Effector memory CD4-positive, alpha-beta T cell (primary cell): ENCODE results near the gene LAMTOR1.
A peak's percentile ranks its signal among the peaks of the same experiment; 100 is the strongest.
"Not testable (repeated sequence)": the region's sequence is repeated elsewhere in the genome, so short reads cannot be mapped to it uniquely, and the experiment has no call there.

Experiments used
- DNase-seq, 3 donors: peaks; one replicate each; pipeline ENCODE4 v3.0.0-alpha.2; 2020
- H3K27ac ChIP-seq: 2 replicates; pipeline ENCODE4 v1.7.0; 2013; ENCODE audit warnings: mild to moderate bottlenecking, low read length, moderate library complexity; ENCODE audit not compliant: insufficient read depth, poor library complexity, severe bottlenecking
- H3K27me3 ChIP-seq: replicated peaks from 2 replicates; pipeline ENCODE4 v1.7.0; 2013; ENCODE audit warnings: mild to moderate bottlenecking, low read length; ENCODE audit not compliant: insufficient read depth, control insufficient read depth, poor library complexity, severe bottlenecking
- H3K36me3 ChIP-seq: 2 replicates; pipeline ENCODE4 v1.7.0; 2013; ENCODE audit warnings: mild to moderate bottlenecking, low read length, moderate library complexity; ENCODE audit not compliant: control insufficient read depth, insufficient read depth
- H3K4me1 ChIP-seq: 2 replicates; pipeline ENCODE4 v1.7.0; 2013; ENCODE audit warnings: low read length, mild to moderate bottlenecking; ENCODE audit not compliant: control insufficient read depth, insufficient read depth, poor library complexity, severe bottlenecking
- H3K4me3 ChIP-seq: 2 replicates; pipeline ENCODE4 v1.7.0; 2013; ENCODE audit warnings: low read length, low read depth, mild to moderate bottlenecking; ENCODE audit not compliant: insufficient read depth, poor library complexity, severe bottlenecking
- H3K9me3 ChIP-seq: 2 replicates; pipeline ENCODE4 v1.7.0; 2013; ENCODE audit warnings: mild to moderate bottlenecking, low read length, moderate library complexity; ENCODE audit not compliant: control insufficient read depth
- total RNA-seq, 3 donors: gene quantifications; one replicate each; lab custom pipeline; 2026; lab: John Stamatoyannopoulos, UW

LAMTOR1 gene
- 20.8 to 36.0 (median 30.4) reads per million in 3 donors for total RNA-seq

DNA sequence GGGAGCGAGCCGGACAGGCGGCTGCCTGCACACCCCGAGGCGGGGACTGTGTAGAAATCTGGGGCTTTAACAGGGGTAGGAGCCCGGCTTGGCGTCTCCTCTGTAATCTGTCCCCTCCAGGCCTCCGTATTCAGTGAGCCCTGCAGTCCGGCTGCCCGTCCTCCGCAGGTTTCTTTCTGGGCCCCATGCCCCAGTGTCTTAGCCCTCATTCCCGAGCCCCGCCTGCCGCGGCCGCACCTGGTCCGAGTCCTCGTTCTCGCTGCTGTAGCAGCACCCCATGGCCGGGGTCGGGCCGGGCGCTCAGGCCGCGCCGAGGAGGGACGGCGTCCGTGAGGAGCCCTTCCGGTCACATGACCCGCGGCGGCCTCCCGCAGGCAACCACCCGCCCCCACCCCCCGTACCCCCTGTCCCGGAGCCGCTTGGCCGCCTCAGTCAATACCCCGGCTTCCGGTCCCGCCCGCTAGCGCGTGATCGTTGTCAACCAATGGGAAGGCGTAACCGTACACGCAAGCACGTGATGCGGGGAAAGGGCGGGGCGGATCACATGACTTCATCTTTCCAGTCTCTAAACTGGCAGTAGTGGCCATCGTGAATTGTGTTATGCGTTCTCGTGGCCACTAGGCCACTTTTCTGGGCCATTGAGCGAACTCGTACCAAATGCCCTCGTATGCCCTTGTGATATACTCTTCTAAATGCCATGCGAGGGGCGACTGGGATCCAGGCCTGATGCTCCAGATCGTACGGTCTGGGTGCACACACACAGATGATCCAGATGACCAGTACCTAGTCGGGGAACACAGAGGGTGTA lies at the start of gene LAMTOR1:
Gene LAMTOR1, minus strand, starts transcription at position 352 of the 808 bp plus-strand sequence. Its CDS starts 73 bp downstream, at position 279.
- Histone ChIP-seq H3K4me1 (peaks cover 17% of the 10 kb centered on the region), H3K4me3 (peak within 1 kb of the TSS; percentile 77), H3K27me3 (no peaks in the 10 kb centered on the region), H3K27ac (peak within 1 kb of the TSS; percentile 84), H3K9me3 (no peaks in the 10 kb centered on the region), H3K36me3 (peaks cover 16% of the 10 kb centered on the region)
- DNase-seq = peak; percentile 94 to 97 (median 96)

DNA sequence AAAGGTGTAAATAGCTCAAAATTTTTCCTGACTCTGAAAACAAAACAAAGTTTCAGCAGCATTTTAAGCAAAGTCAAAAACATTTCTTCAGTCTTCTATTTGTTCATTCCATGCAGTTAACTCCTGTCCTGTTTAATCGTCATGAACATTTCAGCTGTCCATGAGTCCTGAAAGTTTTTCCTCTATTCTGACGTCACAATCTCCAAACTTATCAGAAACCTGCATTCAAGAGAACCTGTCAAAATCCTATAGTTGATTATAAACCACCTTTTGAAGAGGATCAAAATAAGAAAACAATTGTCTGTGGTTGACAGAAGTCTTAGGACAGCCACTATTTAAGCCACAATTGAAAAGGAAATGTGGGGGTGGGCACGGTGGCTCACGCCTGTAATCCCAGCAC lies 47.8 kb upstream of the LAMTOR1 start:
- DNase-seq = no peak
- H3K27me3 ChIP-seq = no peaks in the 10 kb centered on the region
- no peak overlapping the region for H3K27ac ChIP-seq
- no peak overlapping the region for H3K4me3 ChIP-seq
- no peaks in the 10 kb centered on the region for H3K4me1 ChIP-seq
- H3K9me3 ChIP-seq = no peaks in the 10 kb centered on the region
- no peaks in the 10 kb centered on the region for H3K36me3 ChIP-seq

DNA sequence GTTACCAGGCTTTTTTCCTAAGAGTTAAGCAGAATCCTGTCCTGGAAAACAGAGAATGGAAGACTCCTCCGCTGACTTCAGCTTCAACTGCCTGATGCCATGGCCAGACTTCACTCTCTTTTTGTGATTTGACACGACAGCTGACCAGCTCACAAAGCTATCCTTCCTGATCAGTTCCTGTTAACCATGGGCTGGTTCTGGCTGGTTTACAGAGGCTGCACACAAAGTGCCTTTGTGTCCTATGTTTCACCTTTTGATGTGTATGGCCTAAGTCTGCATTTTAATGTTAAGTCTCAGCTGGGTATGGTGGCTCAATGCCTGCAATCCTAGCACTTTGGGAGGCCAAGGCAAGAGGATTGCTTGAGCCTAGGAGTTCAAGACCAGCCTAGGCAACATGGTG lies 43.5 kb upstream of the LAMTOR1 start:
- Histone ChIP-seq H3K9me3 (no peaks in the 10 kb centered on the region), H3K4me3 (no peak overlapping the region), H3K36me3 (no peaks in the 10 kb centered on the region), H3K27ac (no peak overlapping the region), H3K27me3 (no peaks in the 10 kb centered on the region), H3K4me1 (no peaks in the 10 kb centered on the region)
- DNase-seq = no peak

DNA sequence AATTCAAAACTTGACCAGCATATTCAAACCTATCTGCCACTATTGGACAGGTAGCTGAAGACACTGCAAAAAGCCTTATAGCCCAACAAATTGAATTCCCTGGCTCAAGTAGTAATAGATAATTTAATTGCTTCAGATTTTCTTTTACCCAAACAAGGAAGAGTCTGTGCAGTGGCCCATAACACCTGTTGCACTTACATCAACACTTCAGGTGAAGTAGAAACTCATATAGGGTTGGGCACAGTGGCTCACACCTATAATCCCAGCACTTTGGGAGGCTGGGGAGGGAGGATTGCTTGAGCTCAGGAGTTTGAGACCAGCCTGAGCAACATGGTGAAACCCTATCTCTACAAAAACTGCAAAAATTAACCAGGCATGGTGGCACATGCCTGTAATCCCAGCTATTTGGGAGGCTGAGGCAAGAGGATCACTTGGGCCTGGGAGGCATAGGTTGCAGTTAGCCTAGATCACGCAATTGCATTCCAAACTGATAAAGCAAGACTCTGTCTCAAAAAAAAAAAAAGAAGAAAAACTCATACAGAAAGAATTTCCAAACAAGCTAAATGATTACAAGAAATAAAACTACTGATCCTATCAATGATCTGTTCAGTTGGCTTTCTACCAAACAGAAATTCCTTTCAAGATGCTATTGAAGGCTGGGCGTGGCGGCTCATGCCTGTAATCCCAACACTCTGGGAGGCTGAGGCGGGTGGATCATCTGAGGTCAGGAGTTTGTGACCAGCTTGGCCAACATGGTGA lies 41.9 kb upstream of the LAMTOR1 start:
- Histone ChIP-seq H3K4me3 (no peak overlapping the region), H3K27ac (no peak overlapping the region), H3K36me3 (no peaks in the 10 kb centered on the region), H3K9me3 (no peaks in the 10 kb centered on the region), H3K27me3 (no peaks in the 10 kb centered on the region), H3K4me1 (no peaks in the 10 kb centered on the region)
- DNase-seq = no peak

DNA sequence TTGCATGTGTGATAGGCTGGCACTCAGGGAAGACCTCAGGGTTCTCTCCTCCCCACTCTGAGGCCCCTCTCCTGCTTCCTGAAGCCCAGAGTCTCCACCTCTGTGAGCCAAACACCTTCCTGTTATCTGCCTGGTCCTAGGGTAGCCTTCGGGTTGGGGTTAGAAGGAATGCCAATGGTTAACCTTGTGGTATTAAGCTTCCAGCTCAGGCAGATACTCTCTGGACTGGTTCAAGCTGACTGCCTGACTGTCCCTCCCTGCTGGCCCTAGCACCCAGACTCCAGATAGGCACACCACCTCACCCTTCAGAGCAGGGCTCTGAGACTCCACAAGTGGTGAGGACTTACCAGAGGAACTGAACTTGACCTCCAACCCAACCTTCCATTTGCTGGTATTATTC lies 39.4 kb upstream of the LAMTOR1 start:
- not testable (repeated sequence) for H3K27ac ChIP-seq, H3K4me1 ChIP-seq, DNase-seq, H3K27me3 ChIP-seq, H3K36me3 ChIP-seq, H3K4me3 ChIP-seq, H3K9me3 ChIP-seq

DNA sequence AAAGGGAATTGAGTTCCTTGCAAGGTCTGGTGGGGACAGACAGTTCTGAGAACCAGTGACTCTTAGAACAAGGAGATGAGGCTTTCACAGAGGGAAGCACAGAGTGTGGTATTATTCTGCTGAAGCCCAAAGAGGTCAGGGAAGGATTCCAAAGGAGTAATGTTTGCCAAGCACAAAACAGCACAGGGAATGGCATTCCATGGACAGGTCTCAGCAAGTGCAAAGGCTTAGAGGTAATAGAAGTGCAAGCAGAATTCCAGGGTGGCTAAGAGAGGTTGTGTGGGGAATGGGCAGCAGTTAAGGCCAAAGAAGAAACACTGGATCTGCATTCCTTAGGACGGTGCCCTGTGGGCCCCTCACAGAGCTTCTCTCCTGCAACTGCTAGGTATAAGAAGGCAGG lies 39.0 kb upstream of the LAMTOR1 start:
- H3K4me1 ChIP-seq, H3K27ac ChIP-seq, H3K36me3 ChIP-seq: not testable (repeated sequence)

DNA sequence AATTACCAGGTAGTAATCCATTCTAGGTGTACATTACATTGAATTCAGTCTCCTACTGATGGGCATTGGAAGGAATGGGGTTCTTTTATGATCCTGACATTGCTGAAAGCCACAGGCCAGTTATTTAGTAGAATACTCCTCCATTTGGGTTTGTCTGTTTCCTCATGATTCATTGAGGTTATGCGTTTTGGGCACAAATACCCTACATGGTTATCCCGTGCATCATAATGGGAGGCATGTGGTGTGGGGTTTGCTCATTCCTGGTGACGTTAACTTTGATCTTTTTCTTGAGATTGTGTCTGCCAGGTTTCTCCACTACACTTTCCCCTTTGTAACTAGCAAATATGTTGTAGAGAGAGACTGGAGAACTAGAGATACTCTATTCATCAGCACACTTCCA lies 38.0 kb upstream of the LAMTOR1 start:
- H3K4me3 ChIP-seq = no peak overlapping the region
- no peak for DNase-seq
- no peaks in the 10 kb centered on the region for H3K9me3 ChIP-seq
- H3K4me1 ChIP-seq = no peaks in the 10 kb centered on the region
- H3K27ac ChIP-seq = no peak overlapping the region
- H3K27me3 ChIP-seq = no peaks in the 10 kb centered on the region
- H3K36me3 ChIP-seq = no peaks in the 10 kb centered on the region

More for the DNA sequence above, 39.0 kb upstream of the LAMTOR1 start:
- not testable (repeated sequence) for H3K27me3 ChIP-seq, H3K4me3 ChIP-seq, H3K9me3 ChIP-seq, DNase-seq

DNA sequence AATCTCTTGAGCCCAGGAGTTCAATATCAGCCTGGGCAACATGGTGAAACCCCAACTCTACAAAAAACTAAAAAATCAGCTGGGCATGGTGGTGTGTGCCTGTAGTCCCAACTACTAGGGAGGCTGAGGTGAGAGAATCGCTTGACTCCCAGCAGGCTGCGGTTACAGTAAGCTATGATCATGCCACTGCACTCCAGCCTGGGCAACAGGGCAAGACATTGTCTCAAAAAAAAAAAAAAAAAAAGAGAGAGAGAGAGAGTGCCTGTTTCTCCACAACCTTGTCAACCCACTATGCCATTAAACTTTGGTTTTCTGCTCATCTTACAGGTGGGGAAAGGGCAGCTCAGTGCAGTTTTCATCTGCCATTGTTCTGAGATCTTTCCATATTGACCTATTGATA lies 37.6 kb upstream of the LAMTOR1 start:
- H3K4me1 ChIP-seq = no peaks in the 10 kb centered on the region
- no peaks in the 10 kb centered on the region for H3K27me3 ChIP-seq
- no peak overlapping the region for H3K4me3 ChIP-seq
- no peak for DNase-seq
- H3K27ac ChIP-seq = no peak overlapping the region
- no peaks in the 10 kb centered on the region for H3K36me3 ChIP-seq
- no peaks in the 10 kb centered on the region for H3K9me3 ChIP-seq

DNA sequence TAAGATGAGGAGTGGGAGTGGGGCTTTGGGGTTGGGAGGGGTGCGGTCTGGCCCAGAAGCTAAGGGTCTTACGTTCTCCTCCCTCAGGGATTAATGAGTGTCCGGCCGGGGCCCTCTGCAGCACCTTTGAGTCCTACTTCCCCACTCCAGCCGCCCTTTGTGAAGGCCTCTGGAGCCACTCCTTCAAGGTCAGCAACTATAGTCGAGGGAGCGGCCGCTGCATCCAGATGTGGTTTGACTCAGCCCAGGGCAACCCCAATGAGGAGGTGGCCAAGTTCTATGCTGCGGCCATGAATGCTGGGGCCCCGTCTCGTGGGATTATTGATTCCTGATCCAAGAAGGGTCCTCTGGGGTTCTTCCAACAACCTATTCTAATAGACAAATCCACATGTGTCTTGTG lies 36.4 kb upstream of the LAMTOR1 start:
- no peak overlapping the region for H3K27ac ChIP-seq
- H3K4me1 ChIP-seq = no peaks in the 10 kb centered on the region

DNA sequence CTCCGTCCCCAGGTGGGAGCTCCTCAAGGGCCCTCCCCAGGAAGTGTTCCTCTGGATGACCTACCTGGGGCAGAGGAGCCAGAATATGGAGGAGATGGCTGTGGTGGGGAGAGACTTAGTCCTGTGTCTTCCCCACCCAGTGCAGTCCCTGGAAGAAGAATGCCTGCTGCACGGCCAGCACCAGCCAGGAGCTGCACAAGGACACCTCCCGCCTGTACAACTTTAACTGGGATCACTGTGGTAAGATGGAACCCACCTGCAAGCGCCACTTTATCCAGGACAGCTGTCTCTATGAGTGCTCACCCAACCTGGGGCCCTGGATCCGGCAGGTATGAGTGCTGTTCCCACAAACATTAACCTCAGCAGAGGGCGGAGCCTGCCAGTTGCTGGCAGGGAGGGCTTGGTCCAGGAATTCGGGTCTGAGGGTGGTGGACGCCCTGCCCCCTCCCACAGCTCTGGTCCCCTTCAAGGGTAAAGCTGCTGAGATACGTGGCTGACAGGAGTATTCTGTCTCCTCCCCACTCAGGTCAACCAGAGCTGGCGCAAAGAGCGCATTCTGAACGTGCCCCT lies 35.8 kb upstream of the LAMTOR1 start:
- no peak for DNase-seq
- no peak overlapping the region for H3K27ac ChIP-seq
- no peaks in the 10 kb centered on the region for H3K4me1 ChIP-seq
- no peaks in the 10 kb centered on the region for H3K36me3 ChIP-seq
- H3K27me3 ChIP-seq = no peaks in the 10 kb centered on the region
- no peak overlapping the region for H3K4me3 ChIP-seq
- H3K9me3 ChIP-seq = no peaks in the 10 kb centered on the region

More for the DNA sequence above, 36.4 kb upstream of the LAMTOR1 start:
- H3K4me3 ChIP-seq = no peak overlapping the region
- no peak for DNase-seq
- no peaks in the 10 kb centered on the region for H3K9me3 ChIP-seq
- H3K36me3 ChIP-seq = no peaks in the 10 kb centered on the region
- no peaks in the 10 kb centered on the region for H3K27me3 ChIP-seq
